ENCODE results near the gene SLC12A8. TPM values are rescaled to one million over a fixed set of nuclear protein-coding genes. Genes with fewer than 3 reads are reported as not detected.

SLC12A8 gene
- total and polyA plus RNA-seq, 2 of the 13 experiments (the other 11 are each of a cell fraction or from before 2014, with no cell fraction given) = 0.44 to 0.71 TPM

- peak; percentile 62 for TF ChIP-seq FOXA1 (IDR thresholded peaks at IDR 0.05)
- TF ChIP-seq FOXA1 (CRISPR knock-in tag; IDR thresholded peaks at IDR 0.05) = peak; percentile 85
- TF ChIP-seq ZNF44 (CRISPR knock-in tag; IDR thresholded peaks at IDR 0.05) = no peak
- no peak for TF ChIP-seq CHCHD3 (CRISPR knock-in tag; IDR thresholded peaks at IDR 0.05)
- TF ChIP-seq MBD4 (IDR thresholded peaks at IDR 0.05; ENCODE audit: borderline replicate concordance, low read length) = no peak
- no peak for TF ChIP-seq U2AF2 (IDR thresholded peaks at IDR 0.05; ENCODE audit: low read depth, low read length)
- no peak for TF ChIP-seq AGO2 (optimal IDR thresholded peaks at IDR 0.05; ENCODE audit: low read depth, low read length)
- peak; percentile 64; the same call in 1 of the 2 replicates for TF ChIP-seq ZNF501 (CRISPR knock-in tag; IDR thresholded peaks at IDR 0.05)
- TF ChIP-seq, protein P1, sequence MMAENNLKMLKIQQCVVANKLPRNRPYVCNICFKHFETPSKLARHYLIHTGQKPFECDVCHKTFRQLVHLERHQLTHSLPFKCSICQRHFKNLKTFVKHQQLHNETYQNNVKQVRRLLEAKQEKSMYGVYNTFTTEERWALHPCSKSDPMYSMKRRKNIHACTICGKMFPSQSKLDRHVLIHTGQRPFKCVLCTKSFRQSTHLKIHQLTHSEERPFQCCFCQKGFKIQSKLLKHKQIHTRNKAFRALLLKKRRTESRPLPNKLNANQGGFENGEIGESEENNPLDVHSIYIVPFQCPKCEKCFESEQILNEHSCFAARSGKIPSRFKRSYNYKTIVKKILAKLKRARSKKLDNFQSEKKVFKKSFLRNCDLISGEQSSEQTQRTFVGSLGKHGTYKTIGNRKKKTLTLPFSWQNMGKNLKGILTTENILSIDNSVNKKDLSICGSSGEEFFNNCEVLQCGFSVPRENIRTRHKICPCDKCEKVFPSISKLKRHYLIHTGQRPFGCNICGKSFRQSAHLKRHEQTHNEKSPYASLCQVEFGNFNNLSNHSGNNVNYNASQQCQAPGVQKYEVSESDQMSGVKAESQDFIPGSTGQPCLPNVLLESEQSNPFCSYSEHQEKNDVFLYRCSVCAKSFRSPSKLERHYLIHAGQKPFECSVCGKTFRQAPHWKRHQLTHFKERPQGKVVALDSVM (CRISPR knock-in tag; IDR thresholded peaks at IDR 0.05) = peak; percentile 50; the same call in 1 of the 2 replicates
- TF ChIP-seq XBP1 (CRISPR knock-in tag; IDR thresholded peaks at IDR 0.05) = no peak
- TF ChIP-seq, protein P2, sequence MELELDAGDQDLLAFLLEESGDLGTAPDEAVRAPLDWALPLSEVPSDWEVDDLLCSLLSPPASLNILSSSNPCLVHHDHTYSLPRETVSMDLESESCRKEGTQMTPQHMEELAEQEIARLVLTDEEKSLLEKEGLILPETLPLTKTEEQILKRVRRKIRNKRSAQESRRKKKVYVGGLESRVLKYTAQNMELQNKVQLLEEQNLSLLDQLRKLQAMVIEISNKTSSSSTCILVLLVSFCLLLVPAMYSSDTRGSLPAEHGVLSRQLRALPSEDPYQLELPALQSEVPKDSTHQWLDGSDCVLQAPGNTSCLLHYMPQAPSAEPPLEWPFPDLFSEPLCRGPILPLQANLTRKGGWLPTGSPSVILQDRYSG (CRISPR knock-in tag; IDR thresholded peaks at IDR 0.05) = no peak
- no peak for TF ChIP-seq ZNF562 (CRISPR knock-in tag; IDR thresholded peaks at IDR 0.05; ENCODE audit: borderline replicate concordance)
- peak; percentile 91 for TF ChIP-seq GFI1 (CRISPR knock-in tag; IDR thresholded peaks at IDR 0.05; ENCODE audit: borderline replicate concordance)
- TF ChIP-seq PPARG (CRISPR knock-in tag; conservative IDR thresholded peaks at IDR 0.05) = peak; percentile 76; the same call in 1 of the 2 replicates
- TF ChIP-seq PHF5A (CRISPR knock-in tag; IDR thresholded peaks at IDR 0.05; ENCODE audit: low read depth, unreplicated experiment) = no peak
- no peak for TF ChIP-seq ZFP36L1 (CRISPR knock-in tag; IDR thresholded peaks at IDR 0.05)
- 0 out of 2 replicates have a peak, but pooled peaks have one; percentile 26 for TF ChIP-seq ZHX1 (CRISPR knock-in tag; IDR thresholded peaks at IDR 0.05; ENCODE audit: low read depth)
- TF ChIP-seq TCF7L2 (IDR thresholded peaks at IDR 0.05; ENCODE audit: low read depth, low read length) = 0 out of 2 replicates have a peak, but pooled peaks have one; percentile 32
- TF ChIP-seq, protein P3, sequence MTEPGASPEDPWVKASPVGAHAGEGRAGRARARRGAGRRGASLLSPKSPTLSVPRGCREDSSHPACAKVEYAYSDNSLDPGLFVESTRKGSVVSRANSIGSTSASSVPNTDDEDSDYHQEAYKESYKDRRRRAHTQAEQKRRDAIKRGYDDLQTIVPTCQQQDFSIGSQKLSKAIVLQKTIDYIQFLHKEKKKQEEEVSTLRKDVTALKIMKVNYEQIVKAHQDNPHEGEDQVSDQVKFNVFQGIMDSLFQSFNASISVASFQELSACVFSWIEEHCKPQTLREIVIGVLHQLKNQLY (CRISPR knock-in tag; IDR thresholded peaks at IDR 0.05) = peak; percentile 64; the same call in 1 of the 2 replicates
- peak; percentile 91 for TF ChIP-seq HMG20B (CRISPR knock-in tag; conservative IDR thresholded peaks at IDR 0.05)
- peak; percentile 29; the same call in 1 of the 2 replicates for TF ChIP-seq ZFX (CRISPR knock-in tag; IDR thresholded peaks at IDR 0.05; ENCODE audit: low read depth)
- TF ChIP-seq ZFP36 (IDR thresholded peaks at IDR 0.05; ENCODE audit: borderline replicate concordance, low read depth, low read length, partially characterized antibody) = peak; percentile 34
- TF ChIP-seq, protein P4, sequence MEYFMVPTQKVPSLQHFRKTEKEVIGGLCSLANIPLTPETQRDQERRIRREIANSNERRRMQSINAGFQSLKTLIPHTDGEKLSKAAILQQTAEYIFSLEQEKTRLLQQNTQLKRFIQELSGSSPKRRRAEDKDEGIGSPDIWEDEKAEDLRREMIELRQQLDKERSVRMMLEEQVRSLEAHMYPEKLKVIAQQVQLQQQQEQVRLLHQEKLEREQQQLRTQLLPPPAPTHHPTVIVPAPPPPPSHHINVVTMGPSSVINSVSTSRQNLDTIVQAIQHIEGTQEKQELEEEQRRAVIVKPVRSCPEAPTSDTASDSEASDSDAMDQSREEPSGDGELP (IDR thresholded peaks at IDR 0.05; ENCODE audit: borderline replicate concordance, low read depth) = peak; percentile 91
- TF ChIP-seq ZNF235 (CRISPR knock-in tag; IDR thresholded peaks at IDR 0.05; ENCODE audit: borderline replicate concordance) = no peak
These were observed 149.5 kb downstream of the SLC12A8 start (continued) for GRCh38 chr3:125062904-125063618.

All from HepG2 (cell line).